NCI-H2227 (cell line): ENCODE data around the gene MRPL14.
"Not testable (repeated sequence)": the region's sequence is repeated elsewhere in the genome, so short reads cannot be mapped to it uniquely, and the experiment has no call there.

Source experiments
- DNase-seq: peaks from one replicate; lab custom pipeline; 2025; ENCODE audit not compliant: unreplicated experiment; lab: John Stamatoyannopoulos, UW

MRPL14 gene

GRCh38 chr6:44102527-44102926 lies 24.7 kb downstream of the MRPL14 start:
- peak; percentile 7 for DNase-seq

GRCh38 chr6:44101832-44102231 lies 25.4 kb downstream of the MRPL14 start:
- no peak for DNase-seq

GRCh38 chr6:44100088-44100550 lies 27.1 kb downstream of the MRPL14 start:
- DNase-seq = peak; percentile 14

GRCh38 chr6:44099192-44099591 lies 28.1 kb downstream of the MRPL14 start:
- DNase-seq = no peak

GRCh38 chr6:44097782-44098317 lies 29.4 kb downstream of the MRPL14 start:
- no peak for DNase-seq

GRCh38 chr6:44096612-44097011 lies 30.6 kb downstream of the MRPL14 start:
- peak; percentile 72 for DNase-seq

GRCh38 chr6:44095243-44095623 lies 32.0 kb downstream of the MRPL14 start:
- not testable (repeated sequence) for DNase-seq

- DNase-seq = no peak
Measured at GRCh38 chr6:44094403-44095242, 32.6 kb downstream of the MRPL14 start.

- no peak for DNase-seq
Measured at GRCh38 chr6:44093750-44094402, 33.4 kb downstream of the MRPL14 start.

- no peak for DNase-seq
Measured at GRCh38 chr6:44093066-44093465, 34.2 kb downstream of the MRPL14 start.

- no peak for DNase-seq
Measured at GRCh38 chr6:44091981-44092884, 35.0 kb downstream of the MRPL14 start.

- not testable (repeated sequence) for DNase-seq
Measured at GRCh38 chr6:44091356-44091755, 35.9 kb downstream of the MRPL14 start.

- no peak for DNase-seq
Measured at GRCh38 chr6:44090465-44090864, 36.8 kb downstream of the MRPL14 start.

- DNase-seq = no peak
Measured at GRCh38 chr6:44088827-44089590, 38.2 kb downstream of the MRPL14 start.

GRCh38 chr6:44087623-44088022 lies 39.6 kb downstream of the MRPL14 start:
- DNase-seq = no peak

GRCh38 chr6:44086931-44087574 lies 40.2 kb downstream of the MRPL14 start:
- DNase-seq = no peak

GRCh38 chr6:44085219-44085618 lies 42.0 kb downstream of the MRPL14 start:
- no peak for DNase-seq

GRCh38 chr6:44084231-44085014 lies 42.8 kb downstream of the MRPL14 start:
- no peak for DNase-seq

- DNase-seq = no peak
Measured at GRCh38 chr6:44082872-44083321, 44.4 kb downstream of the MRPL14 start.
